Eye (tissue), 1 donor: ENCODE results near the gene TMEM130.

Experiments
- DNase-seq: peaks from one replicate; pipeline ENCODE4 v3.0.0-alpha.2; 2015

TMEM130 gene

DNA sequence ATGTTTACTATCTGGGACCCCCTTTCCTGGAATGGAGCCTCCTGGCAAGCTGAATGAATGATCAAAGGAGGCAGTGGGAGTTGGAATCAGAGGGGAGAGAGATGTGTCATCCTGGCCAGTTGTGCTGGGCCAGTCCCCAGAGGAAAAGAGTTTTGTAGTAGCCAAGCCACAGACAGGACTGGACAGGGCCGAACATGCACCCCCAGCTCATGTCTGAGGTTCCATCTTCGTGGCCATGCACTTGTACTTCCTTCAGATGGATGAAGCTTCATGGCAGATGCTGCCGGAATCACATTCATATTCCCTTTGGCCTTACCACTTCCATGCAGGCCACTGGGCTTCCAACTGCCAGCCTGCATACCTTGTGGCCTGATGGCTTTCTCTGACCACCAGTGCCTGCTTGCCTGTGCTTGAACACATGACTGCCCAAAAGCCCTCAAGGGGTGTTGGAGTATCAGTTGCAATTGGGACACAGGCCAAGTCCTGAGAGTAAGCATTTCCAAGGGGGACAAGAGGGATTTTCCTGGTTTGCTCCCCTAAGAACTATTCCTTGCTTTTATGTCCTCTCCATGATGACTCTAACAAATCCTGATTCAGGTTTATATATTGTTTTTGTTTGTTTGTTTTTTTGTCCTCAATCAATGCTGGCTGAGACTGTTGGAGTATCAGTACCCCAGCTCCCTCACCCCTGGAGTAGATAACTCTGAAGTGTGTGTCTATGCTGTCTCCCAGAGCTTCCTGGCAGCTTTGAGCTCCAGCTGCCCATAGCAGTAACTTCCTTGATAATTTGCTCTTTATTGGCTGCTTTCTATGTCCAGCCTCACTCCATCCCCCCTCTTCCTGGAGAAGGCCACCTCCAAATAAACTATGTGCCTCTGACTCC, 63.6 kb downstream of the TMEM130 start:
- no peak for DNase-seq

DNA sequence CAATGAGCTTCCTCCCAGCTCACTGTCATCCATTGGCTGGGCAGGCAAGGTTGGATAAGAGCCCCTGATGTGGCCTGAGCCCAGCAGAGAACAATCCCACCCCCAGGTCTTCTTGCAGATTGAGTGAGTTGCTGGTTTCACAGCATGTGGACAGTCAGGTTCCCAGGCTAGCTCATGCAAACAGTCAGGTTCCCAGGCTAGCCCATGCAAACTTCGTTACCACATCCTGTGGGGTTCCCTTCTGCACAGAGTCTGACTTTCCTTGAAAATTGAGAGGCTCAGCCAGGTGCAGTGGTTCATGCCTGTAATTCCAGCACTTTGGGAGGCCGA, 67.1 kb downstream of the TMEM130 start:
- DNase-seq = no peak

DNA sequence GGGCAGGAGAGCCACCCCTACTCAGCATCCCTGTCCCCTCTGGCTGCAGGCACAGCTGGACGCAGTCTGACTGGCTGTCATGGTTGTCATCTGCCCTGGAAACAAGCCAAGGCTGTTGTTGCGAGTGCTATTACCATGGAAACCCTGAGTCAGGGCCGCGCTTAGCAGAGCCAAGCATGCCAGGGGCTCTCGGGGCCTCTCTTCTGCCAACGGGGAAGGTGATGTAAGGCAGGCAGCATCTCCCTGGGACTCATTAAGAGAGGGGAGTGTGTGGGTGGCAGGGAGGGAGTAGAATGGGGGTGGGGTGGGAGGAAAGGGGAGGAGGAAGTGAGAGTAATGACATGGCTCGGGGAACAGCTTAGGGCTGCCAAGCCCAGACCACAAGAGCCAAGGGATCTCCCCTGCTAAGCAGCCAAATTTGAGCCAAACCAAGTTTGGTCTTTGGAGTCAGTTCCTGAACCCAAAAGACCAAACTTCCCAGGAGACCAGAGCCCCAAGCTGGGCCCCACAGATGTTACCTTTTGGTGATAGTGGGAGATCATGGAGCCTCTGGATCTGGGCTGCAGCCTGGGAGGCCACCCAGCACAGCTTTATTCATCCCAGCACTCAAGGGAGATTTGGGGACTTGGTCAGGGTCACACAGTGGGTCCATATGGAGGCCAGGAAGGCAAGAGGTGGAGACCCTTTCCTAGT, 67.6 kb downstream of the TMEM130 start:
- peak; percentile 97 for DNase-seq

DNA sequence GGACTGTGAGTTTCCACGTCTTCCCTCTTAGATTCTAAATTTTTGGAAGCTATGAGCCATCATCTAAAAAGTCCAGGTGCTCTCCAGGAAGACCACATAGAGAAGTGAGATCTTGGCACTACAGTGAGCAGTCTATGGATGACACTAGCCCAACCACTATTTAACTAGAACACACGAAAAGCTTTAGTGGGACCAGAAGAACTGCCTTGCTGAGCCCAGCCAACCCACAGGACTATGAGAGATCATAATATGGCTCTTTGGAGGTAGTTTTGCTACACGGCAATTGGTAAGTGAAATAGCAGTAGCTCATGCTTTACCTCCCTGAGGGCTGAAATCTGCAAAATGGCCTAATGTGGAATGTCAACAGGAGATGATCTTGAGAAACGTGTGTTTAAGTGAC, 68.8 kb downstream of the TMEM130 start:
- no peak for DNase-seq

DNA sequence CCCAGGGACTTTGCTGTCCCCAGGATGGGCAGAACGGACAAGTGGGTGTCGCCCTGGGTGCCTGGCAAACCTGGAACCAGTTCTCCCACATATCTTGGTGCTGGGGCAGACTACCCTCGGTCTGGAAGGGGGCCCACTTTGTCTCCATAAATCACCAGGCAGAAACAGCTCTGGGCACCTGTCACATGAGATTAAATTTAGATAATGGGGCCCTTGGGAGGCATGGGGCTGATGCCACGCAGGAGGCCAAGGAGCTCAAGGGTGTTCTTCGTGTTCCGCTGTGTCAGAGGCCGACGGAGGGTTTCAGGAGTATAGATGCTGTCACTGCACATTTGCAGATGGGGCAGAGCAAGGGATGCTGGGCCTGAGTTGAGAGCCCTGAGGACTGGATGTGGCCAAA, 72.7 kb downstream of the TMEM130 start:
- DNase-seq = no peak
